NCI-H69 (cell line): ENCODE results near the gene TMEM181.
"Not testable (repeated sequence)": the region's sequence is repeated elsewhere in the genome, so short reads cannot be mapped to it uniquely, and the experiment has no call there.

Experiments
- DNase-seq: peaks from one replicate; lab custom pipeline; 2025; lab: John Stamatoyannopoulos, UW

Gene TMEM181, protein sequence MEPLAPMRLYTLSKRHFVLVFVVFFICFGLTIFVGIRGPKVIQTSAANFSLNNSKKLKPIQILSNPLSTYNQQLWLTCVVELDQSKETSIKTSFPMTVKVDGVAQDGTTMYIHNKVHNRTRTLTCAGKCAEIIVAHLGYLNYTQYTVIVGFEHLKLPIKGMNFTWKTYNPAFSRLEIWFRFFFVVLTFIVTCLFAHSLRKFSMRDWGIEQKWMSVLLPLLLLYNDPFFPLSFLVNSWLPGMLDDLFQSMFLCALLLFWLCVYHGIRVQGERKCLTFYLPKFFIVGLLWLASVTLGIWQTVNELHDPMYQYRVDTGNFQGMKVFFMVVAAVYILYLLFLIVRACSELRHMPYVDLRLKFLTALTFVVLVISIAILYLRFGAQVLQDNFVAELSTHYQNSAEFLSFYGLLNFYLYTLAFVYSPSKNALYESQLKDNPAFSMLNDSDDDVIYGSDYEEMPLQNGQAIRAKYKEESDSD

DNA sequence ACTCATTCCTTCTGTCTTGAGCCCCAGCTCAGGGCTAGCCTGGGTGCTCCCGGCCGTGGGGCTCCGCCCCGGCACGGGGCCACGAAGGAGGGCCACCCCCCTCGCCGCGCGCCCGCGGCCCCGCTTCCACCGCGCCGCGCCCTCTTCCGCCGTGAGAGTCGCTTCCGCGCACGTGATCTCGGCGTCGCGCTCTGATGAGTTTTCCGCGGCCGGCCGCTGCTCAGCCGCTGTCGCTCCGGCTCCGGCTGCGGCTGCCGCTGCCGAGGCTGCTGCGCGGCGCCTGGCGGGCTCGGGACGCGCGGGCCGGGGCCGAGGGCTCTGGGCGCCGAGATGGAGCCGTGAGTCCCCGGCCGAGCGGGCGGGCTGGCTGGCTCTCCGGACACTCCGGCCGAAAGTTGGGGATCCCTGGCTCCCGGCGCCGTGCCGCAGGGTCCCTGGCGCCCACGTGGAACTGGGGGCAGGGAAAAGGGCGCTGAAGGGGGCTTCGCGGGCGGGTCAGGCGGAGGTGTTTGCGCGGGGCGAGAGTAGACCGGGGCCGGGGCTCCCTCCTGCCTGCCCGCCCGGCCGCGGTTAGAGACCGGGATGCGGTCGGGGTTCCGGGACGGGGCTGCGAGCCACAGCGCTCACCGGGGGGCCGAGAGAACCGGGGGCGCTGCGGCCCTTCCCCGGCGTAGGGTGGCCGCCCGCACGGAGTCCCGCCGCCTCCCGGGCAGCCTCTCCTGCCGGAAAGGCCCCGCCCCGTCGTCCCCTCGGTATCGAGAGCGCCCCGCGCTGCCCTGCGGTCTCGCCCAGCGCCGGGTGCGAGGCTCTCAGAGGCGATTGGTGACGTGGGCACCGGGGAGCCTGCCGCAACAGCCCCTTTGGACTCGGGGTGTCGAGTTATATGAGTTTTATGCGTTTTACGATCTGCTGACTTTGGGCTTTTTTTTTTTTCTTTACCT lies at the start of gene TMEM181:
Gene TMEM181 (plus strand): TSS at position 197 of the 941 bp plus-strand sequence. CDS start 134 bp downstream, at position 331.
- DNase-seq, result peak; percentile 94

DNA sequence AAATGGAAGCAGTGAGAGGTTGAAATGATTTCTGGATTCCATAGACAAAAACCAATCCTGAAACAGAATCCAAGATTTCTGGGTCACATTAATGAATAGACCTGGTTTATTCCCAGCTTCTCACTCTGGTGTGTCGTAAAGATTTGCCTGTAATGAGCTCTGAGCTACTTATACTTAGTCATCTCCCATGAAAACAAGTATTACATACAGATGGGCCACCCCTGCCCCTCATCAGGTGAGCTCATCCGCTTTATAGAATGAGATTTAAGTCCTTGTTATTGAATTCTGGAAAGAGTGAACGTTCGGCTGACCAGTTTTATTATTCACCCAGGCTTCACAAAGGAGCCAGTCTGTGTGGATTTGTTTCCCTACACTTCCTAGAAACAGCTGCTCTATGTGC lies 47.1 kb upstream of the TMEM181 start:
- no peak for DNase-seq

DNA sequence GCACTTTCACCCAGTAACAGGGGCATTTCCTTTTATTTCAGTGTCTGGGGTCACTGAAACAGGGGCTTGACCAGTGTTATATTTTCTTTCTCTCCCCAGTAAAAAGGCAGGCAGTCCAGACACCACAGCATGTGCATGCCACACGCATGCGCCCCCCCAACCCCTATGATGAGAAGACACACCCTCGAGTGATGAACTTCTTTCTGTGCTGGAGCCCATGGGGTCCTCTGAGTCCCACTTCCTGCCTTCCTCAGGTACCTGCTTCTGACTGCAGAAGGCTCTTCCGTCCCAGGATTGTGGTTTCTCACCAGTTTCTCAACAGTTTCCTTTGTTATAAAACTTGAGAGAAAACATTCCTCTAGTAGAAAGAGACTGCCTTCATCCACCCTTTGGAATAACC lies 45.7 kb upstream of the TMEM181 start:
- DNase-seq, result no peak

DNA sequence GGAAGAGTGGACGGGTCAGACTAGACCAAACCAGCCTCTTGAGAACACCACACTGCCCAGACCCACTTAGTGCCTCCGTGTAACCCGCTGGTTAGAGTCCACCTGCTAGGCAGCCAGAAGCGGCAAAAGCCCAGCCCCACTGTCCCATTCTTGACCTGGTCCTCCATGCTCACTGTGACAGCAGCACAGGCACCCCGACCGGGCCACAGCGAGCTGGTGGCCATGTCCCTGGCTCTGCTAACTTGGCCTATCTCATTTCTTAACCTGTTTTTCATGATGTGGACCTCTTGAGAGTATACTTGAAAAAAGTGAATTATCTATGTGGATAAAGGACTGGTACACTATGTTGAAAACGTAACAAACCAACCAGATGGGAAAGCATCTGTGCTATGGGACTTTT lies 44.9 kb upstream of the TMEM181 start:
- DNase-seq, result no peak

DNA sequence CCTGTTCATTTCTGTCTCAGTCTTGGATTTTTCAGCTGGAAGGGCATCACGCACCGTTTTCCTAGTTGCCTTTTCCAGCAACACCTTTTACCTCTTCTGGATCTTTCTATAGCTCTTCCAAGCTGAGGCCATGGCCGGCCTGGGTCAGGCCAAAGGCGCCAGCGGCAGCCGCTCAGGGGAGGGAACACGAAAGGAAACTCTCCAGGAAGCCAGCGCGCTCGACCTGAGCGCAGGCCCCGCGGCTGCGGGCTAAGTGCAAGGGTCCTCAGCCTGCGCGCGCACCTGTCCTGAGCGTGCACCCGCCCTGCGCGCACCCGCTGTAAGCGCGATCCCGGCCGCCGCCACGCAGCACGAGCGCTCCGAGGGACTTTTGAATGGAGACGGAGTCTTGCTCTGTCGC lies 43.8 kb upstream of the TMEM181 start:
- no peak for DNase-seq

DNA sequence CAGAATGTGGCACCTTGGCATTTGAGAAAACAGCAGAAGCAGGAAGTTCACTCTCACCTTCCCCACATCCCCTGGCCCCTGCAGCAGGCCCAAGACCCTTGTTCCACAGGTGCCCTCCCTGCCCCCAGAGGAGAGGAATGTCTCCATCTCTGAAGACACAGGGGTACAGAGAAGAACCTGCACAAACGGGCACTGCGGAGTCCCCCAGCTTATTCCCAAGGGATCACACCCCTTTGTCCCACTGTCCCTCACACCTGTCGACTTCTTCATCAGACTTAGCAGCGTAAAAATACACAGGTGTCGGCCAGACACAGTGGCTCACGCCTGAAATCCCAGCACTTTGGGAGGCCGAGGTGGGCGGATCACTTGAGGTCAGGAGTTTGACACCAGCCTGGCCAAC lies 42.9 kb upstream of the TMEM181 start:
- no peak for DNase-seq

DNA sequence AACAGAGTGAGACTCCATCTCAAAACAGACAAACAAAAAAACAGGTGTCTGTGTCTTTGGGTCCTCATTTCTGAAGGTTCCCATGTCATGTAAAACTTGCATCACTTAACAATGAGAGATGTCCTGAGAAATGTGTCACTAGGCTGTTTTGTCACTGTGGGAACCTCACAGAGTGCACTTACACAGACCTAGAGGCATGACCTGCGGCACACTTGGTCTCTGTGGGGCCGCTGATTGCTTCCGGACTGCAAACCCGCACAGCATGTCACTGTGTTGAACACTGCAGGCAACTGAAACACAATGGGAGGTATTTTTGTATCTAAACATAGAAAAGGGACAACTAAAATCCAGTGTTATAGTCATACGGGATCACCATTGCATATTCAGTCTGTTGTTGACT lies 42.3 kb upstream of the TMEM181 start:
- peak; percentile 43 for DNase-seq

DNA sequence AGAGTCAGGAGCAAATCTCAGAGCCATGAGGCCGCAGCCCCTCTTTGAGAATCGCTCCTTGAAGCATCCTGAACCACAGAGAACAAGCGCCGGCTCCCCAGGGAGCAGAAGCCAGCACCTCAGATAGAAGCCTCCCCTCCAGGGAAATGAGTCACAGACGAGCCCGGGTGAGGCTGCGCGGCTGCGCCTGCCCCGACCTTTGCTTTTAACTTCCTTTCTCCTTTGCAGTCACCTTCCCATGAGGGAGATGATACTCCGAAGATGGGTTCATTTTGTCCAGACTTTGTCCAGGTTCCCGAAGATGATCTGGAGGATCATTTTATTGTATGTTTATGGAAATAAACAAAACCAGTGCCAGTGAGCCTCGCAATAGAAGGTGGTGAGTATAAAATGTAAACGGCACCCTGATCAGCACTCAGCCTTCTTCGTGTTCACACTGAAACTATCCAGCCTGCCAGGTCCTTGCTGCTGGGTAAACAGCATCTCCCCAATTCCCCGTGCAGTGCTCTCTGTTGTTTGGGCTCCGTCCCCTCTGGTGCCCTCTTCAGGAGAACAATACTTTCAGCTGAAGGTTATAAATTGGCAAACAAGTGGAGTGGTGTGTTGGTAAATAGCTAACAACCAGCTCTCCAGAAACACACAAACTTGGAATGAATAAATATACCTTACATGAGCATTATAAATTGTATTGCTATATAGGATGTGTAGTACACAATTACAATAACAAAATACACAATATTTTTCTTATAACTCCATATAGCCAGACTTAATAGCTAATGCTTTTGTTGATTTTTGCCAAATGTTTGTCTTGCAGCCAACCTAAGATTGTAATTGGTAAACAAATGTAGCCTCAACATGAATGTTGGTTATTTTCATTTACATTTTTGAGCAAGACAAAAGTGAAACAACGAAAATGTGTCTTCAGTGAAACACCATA lies 41.4 kb upstream of the TMEM181 start:
- peak; percentile 94 for DNase-seq

DNA sequence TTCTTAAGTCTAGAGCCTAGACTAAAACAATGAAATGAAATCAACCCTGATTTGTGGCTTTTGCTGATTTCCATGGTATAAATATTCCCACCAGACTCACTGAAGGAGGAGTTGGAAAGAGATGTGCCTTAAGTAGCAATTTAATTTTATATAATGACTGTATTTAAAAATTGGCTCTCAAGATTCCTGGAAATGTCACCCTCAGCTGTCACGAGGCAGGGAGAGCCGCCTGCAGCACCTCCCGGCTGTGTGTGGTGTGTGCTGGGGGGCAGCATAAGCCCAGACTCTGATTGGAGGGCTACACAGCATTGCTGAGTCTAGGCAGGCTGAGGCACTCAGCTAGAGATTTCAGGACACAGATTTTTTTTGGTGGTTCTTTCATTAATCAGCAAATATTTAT lies 40.6 kb upstream of the TMEM181 start:
- DNase-seq, result no peak

DNA sequence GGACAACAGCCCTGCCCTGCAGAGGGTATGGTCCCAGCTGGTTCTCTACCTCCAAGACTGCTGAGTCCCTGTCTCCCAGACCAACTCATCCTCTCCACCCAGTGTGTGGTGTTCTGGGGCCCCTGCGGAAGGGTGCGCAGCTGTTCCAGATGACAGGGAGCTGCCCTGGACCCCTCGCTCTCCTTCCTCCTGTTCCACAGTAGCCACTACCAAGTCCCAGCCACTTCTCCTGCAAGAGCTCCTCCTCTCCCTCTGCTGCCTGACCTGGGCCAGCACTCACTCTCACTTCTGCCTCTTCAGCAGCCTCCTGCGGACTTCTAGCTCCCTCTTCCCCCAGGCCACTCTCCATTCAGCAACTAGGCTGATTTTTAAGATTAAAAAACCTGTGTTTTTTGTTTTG lies 40.1 kb upstream of the TMEM181 start:
- no peak for DNase-seq

DNA sequence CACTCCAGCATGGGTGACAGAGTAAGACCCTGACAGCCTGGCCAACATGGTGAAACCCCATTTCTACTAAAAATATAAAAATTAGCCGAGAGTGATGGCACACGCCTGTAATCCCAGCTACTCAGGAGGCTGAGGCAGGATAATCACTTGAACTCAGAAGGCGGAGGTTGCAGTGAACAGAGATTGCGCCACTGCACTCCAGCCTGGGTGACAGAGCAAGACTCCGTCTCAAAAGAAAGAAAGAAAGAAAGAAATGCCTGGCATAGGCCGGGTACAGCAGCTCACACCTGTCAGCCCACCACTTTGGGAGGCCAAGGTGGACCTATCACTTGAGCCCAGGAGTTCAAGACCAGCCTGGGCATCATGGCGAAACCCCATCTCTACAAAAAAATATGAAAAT lies 38.9 kb upstream of the TMEM181 start:
- not testable (repeated sequence) for DNase-seq

DNA sequence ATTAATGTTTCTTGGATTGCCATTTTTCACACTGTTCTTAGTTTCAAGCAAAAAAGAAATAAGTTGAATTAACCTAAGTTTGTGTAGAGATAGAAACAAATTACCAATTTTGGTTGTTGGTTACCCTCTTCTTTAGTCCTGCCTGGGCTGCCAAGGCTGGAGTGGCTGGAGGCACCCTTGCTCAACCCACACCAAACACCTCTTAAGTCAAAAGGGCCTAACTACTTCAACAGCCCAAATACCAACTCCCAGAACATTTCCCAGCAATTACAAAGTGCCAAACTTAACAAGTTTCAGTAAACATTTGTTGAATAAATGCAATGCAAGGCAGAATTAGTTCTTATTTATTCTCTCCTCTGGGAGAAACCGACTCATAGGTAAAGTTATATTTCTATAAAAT lies 38.1 kb upstream of the TMEM181 start:
- DNase-seq, result no peak

DNA sequence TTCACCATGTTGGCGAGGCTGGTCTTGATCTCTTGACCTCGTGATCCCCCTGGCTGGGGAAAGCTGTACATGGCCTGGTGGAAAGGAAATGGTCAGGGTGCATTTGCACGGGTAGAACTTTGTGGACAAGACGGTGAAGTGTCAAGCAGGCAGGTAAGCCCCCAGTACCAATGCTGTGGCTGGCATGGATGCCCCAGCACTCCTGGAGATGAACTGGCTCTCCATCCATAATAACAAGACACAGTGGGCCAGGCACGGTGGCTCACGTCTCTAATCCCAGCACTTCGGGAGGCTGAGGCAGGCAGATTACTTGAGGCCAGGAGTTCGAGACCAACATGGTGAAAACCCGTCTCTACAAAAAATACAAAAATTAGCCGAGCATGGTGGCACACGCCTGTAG lies 37.3 kb upstream of the TMEM181 start:
- DNase-seq, result no peak

DNA sequence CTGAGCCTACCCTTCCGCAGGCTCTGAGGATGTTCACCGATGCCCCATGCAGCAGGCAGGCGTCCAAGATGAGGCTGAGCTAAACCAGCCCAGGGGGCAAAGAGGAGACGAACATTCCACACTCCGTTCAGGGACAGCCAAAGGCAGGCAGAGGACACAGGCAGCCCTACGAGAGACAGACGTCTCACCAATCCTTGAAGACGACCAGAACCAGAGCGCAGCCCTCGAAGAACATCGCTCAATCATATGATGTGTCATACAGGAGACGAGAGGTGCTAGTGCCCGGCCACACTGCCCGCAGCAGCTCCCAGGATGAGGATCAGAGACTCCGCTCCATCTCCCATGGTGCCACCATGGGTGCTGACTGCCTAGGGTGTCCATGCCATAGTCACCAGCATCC lies 35.6 kb upstream of the TMEM181 start:
- DNase-seq, result no peak

DNA sequence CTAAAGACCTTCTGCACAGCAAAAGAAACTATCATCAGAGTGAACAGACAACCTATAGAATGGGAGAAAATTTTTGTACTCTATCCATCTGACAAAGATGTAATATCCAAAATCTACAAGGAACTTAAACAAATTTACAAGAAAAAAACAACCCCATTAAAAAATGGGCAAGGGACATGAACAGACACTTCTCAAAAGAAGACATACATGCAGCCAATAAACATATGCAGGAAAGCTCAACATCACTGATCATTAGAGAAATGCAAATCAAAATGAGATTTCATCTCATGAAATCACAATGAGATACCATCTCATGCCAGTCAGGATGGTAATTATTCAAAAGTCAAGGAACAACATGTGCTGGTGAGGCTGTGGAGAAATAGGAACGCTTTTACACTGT lies 32.0 kb upstream of the TMEM181 start:
- DNase-seq, result not testable (repeated sequence)

DNA sequence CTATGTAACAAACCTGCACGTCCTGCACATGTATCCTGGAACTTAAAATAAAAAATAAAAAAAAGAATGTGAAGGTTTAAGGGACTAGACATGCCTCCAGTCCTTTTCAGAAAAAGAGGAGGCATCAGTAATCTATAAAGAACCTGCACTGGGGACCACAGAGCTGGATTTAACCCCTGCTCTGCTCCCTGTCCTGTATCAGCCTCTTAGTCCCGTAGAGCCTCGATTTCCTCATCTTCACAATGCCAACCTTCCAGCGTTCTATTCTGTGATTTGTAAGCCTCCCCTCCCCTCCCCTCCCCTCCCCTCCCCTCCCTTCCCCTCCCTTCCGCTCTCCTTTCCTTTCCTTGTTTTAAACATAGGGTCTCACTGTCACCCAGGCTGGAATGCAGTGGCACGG lies 31.1 kb upstream of the TMEM181 start:
- DNase-seq, result no peak

DNA sequence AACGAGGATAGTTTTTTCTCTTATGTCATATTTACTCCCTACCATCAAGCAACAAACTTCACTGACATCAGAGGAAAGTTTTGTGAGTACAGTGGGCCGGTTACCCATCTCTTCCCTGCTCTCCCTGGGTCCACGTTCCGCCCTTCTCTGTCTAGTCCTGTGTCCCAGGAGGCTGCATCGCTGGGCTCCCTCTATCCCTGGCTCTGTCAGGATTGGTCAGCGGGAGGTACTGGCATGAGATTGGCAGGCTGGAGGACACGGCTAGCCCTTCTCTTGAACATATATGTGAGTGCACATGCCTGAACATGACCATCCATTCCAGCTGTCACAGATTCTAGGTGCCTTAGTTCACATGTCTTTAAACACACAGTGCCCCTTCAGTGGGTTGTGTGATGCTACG lies 30.3 kb upstream of the TMEM181 start:
- no peak for DNase-seq

DNA sequence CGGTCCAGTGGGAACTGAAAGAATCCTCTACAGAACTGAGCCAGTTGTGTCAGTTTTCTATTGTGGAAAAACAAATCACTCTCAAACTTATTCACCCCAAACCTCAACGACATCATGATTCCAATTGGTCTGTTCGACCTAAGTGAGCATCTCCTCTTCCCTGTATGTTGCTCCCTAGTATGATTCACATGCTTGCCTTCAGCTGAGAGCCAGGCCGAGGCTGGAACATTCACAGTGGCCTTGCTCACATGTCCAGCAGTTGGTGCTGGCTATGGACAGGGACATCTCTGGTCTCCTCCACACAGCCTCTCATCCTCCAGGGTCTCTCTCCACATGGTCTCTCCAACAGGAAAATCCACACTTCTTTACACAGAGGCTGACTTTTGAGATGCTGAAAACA lies 28.3 kb upstream of the TMEM181 start:
- DNase-seq, result no peak

DNA sequence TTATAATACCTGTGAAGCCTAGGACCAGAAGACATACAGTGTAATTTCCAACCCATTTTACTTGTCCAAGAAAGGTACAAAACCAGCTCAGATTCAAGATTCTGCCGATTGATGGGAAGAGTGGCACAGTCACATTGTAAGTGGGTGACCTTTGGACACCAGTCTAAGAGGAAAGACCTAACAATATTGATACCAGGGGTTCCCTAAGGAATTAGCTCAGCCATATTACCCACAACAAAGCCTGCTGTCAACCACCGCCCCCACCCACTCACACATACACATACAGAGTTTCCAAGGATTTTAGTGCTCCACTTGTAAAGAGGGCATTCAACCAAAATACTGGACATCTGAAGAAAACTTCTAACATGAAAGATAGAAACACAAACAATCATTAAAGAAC lies 27.9 kb upstream of the TMEM181 start:
- no peak for DNase-seq

DNA sequence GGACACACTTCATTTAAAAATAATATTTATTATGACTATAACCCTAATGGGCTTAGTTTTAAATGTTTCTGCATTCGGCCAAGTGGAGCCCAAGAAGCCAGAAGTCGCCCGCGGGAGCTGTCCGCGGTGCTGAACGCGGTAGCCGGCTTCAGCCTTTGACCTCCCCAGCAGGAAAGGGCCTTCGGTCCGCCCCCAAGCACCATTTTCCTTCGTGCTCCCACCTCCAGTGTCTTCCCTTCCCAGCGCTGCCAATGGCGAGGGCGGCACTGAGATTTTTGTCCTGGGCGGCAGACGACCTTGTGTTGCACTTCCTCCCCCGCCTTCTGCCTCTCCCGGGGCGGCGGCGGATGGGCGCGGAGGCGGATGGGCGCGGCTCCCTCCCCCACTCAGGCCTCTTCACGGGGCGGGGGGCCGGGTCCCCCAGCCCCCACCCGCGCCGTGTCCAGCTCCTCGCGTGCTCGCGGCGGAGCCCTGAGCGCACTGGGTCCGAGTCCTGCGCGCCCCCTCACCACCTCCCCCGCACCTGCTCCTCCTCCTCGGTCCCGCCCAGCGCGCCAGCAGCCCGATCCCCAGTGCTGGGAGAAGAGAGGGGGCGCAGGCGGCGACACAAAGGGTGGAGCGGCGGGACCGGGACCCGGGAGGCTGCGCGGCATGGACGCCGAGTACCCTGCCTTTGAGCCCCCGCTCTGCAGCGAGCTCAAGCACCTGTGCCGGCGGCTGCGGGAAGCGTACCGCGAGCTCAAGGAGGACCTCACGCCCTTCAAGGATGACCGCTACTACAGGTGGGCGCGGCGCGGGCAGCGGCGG lies 23.6 kb upstream of the TMEM181 start:
- DNase-seq, result peak; percentile 93
